GM20000 (cell line): ENCODE measurements around the gene FRAS1.

ENCODE experiments used
- DNase-seq: peaks from one replicate; pipeline ENCODE4 v3.0.0; 2012; ENCODE audit warnings: low spot score
- TF ChIP-seq, protein P1 (sequence below): IDR thresholded peaks from 2 replicates; pipeline ENCODE4 v1.5.1; 2012; ENCODE audit warnings: mild to moderate bottlenecking, control low read depth; ENCODE audit errors: extremely low read depth, missing control alignments

FRAS1 gene

DNA sequence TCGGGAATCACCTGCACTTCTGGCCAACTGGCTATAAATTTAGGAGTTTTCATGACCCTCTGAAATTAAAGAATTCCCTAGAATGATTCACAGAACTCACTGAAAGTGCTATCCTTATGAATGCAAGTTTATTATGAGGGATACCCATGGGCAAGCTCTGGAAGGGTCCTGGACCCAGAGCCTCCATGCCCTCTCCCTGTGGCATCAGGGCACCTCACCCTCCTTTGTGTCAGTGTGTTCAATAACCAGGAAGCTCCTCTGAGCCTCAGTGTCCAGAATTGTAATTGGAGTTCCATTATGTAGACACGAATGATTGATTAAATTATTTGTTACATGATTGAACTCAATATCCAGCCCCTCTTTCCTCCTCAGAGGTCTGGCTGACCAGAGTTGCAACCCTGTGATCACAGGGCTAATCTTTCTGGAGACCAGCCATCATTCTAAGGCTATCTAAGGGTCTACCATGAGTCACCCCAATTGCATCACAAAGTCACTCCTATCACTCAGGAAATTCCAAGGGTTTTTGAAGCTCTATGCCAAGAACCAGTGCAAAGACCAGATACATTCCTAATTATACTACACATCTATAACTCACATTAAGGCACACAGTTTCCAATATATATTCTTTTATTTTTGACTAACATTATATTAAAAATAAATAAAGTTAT is 503.3 kb downstream of the FRAS1 start:
- TF ChIP-seq, protein P1, sequence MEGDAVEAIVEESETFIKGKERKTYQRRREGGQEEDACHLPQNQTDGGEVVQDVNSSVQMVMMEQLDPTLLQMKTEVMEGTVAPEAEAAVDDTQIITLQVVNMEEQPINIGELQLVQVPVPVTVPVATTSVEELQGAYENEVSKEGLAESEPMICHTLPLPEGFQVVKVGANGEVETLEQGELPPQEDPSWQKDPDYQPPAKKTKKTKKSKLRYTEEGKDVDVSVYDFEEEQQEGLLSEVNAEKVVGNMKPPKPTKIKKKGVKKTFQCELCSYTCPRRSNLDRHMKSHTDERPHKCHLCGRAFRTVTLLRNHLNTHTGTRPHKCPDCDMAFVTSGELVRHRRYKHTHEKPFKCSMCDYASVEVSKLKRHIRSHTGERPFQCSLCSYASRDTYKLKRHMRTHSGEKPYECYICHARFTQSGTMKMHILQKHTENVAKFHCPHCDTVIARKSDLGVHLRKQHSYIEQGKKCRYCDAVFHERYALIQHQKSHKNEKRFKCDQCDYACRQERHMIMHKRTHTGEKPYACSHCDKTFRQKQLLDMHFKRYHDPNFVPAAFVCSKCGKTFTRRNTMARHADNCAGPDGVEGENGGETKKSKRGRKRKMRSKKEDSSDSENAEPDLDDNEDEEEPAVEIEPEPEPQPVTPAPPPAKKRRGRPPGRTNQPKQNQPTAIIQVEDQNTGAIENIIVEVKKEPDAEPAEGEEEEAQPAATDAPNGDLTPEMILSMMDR = no peak
- DNase-seq = no peak

DNA sequence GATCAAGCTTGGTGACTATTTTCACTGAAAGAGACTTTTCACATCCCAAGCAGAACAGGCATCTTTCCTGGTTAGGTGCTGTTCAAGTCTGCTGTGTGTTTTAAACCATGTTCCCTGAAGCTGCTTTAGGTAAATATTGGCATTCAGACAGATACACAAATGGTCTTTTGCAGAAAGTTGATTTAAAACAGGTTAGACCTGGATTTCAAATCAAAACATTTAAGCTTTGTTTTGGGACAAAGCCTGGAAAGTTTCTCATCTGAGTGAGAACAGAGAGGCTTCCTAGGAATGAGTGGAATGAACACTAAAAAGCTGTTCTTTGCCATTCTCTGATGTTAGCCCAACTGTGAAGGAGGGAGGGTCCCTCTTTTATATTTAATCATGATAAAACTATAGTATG is 504.6 kb downstream of the FRAS1 start:
- DNase-seq = no peak
- TF ChIP-seq, protein P1 = no peak

DNA sequence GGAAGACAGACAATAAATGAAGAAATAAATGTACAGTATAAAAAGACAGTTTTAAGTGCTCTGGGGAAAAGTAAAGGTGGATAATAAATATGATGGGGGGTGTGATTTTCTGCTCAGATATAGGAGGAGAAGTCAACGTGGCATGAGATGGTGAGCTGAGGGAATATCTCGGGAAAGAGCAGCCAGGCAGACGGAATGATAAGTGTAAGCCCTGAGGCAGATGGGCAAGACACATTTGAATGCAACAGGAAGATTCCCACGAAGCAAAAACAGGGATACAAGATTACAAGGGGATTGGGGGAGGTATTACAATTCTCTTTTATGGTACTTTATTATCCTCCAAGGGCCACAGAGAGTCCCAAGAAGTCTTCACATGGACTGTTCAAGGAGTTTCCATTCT is 505.6 kb downstream of the FRAS1 start:
- TF ChIP-seq, protein P1 = no peak

DNA sequence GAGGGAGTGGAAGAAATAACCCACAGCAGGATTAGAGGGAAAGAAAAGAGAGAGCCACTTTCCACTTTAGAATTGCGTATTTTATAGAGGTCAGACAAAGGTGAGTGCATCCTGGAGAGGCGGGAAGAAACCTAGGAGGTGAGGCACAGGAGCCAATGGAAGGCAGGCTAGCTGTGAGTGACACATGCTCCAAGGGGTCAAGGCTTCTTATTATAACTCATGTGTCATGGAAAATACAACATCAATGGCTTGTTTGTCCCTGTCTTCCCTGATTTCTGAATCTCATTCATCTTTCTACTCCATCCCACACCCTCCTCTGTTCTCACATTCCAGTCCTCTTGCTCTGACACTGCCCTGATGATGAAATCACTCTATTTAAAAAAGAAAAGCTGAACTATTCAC is 508.8 kb downstream of the FRAS1 start:
- TF ChIP-seq, protein P1 = no peak
- DNase-seq = no peak

More for the DNA sequence above, 505.6 kb downstream of the FRAS1 start:
- DNase-seq = no peak

DNA sequence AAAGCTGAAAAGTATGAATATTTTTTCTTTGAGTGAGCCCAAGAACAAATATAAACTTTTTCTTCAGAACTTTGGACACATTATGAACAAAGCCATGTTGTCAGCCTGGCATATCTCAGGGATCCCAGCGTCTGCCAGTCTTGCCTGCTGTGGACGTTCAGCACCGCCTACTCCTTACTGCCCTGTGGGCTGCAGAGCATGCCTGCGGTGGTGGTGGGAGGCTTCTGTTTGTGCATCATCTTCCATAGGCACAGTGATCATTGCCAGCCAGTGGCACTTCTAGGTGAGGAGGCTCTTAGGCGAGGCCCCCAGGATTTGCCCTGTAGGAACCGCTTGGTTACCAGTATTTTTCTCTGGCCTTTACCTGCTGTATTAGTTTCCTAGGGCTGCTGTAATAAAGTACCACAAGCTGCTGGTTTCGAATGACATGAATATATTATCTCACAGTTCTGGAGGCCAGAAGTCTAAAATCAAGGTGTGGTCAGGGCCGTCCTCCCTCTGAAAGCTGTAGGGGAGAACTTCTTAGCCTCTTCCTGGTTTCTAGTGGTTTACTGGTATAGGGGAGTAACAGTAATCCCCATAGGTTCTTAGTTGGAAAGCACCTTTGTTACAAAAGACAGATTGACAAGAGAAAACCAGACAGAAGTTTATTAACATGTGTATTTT is 509.8 kb downstream of the FRAS1 start:
- DNase-seq = no peak
- TF ChIP-seq, protein P1 = no peak

DNA sequence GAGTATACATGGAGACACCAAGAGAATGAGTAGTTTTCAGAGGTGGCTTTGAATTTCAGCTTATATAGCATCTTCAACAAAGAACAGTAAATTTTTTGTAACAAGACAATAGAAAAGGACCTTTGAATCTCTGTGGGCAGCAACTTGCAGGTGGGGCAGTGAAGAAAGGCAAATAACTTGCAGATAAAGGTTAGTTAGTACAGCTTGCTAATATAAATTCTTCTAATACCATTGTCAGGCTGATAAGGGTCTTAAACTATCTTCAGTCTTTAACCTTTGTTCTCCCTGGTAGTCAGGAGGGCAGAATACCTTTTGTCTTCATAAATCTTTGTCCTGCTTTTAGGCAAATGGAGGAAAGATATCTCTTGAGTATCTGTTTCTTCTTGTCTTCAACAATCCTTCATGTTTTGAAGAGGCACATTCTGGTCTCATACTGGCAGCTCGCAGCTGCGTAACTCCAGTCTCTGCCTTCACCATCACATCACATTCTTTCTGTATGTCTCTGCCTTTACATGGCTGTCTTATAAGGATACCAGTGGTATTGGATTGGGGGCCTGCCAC is 510.5 kb downstream of the FRAS1 start:
- no peak for DNase-seq
- TF ChIP-seq, protein P1 = no peak

DNA sequence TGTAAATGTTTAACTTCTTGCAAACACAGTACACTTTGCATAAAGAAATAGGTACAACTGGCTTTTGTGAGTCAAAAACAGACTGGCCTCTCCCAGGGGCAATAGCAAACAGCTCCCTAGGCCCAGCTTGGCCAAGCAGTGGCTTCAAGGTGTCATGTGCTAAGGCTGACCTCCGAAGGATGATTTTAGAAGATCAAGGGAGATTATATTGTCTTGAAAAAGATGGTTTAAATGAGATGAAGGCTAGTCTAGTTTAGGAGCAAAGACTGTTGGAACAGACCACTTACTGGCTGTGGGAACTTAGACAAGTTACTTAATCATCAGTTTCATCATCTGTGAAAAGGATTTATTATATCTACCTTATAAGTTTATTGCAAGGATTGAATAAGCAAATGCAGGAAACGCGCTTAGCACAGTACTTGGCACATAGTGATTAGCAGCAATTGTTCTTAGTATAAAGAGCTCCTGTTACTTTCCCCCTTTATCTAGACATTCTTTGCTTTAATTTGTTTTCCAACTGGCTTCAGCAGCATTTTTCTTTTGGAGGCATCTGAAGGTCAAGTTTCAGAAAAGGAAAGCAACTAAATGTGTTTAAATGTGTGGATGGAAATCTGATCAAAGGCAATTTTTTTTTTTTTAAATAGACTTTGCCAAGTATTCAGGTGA is 511.6 kb downstream of the FRAS1 start:
- DNase-seq = no peak
- TF ChIP-seq, protein P1 = no peak
